HG03139 (cell line): ENCODE data around the gene ACKR2.
A peak's percentile ranks its signal among the peaks of the same experiment; 100 is the strongest.
"Not testable (repeated sequence)": the region's sequence is repeated elsewhere in the genome, so short reads cannot be mapped to it uniquely, and the experiment has no call there.

Source experiments
- ATAC-seq: cut with Tn5 transposase; IDR thresholded peaks from one replicate; pipeline ENCODE4 v1.9.1; 2021; ENCODE audit not compliant: unreplicated experiment

ACKR2 gene

GRCh38 chr3:42855219-42855546, 45.9 kb downstream of the ACKR2 start:
- no peak for ATAC-seq

DNA sequence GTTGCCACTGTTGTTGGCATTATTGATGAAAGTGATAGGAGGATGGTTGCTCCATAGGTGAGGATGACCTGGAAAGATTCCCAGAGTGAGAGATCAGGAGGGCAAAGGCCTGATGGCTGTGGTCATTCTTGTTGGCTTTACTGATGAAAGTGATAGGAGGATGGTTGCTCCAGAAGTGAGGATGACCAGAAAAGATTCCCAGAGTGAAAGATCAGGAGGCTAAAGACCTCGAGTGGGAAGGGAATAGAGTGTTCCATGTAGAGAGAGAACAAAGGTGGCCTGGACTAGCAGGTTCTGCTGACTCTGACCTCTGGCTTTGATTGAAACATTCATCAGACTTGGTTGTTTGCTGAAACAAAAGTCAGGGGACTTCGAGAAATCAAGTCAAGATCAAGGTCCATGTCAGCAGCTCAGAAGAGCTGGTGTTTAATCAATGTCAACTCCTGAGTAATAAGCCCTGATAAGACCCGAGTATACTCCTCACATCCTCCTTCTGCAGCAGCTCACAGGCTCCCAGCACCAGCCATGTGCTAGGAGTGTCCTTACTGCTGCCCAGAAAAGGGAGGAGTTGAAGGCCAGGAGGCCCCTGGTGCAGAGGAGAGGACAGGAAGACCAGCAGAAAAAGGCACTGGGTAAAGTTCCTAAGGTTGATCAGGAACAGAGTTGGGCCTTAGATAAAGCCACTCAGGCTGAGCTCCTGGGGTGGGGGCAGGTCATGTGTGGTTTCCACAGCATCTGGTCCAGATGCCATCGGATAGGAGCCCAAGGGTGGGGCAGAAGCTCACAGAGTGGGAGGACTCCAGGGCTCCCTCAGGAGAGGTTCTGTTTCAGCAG, 46.5 kb downstream of the ACKR2 start:
- ATAC-seq, result no peak

DNA sequence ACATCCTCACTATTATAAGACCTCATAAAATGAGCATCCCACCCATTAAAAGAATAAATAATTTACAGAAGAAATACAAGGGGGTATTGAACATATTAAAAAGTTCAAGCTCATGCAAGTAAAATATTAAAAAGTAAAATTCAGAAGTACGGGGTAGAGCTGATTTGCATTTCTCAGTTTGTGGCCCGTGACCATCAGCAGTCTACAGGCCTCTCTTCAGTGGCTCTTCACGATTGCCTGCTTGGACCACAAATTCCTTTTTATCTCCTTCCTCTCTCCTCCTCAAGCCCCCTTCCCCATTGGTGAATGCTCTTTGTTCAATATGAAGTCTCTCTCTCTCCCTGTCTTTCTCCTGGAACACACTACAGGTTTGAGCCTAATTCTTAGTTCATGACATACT, 47.3 kb downstream of the ACKR2 start:
- no peak for ATAC-seq

DNA sequence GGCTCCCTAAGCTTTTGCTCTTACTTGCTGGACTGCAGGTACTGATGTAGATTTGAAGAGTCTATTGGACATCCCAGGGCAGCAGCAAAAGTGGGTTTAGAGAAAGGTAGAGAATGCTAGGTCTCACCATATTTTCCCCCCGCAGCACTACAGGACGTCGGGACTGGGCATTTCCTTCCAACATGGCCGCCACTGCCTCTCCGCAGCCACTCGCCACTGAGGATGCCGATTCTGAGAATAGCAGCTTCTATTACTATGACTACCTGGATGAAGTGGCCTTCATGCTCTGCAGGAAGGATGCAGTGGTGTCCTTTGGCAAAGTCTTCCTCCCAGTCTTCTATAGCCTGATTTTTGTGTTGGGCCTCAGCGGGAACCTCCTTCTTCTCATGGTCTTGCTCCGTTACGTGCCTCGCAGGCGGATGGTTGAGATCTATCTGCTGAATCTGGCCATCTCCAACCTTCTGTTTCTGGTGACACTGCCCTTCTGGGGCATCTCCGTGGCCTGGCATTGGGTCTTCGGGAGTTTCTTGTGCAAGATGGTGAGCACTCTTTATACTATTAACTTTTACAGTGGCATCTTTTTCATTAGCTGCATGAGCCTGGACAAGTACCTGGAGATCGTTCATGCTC, 55.2 kb downstream of the ACKR2 start:
- ATAC-seq, result no peak

DNA sequence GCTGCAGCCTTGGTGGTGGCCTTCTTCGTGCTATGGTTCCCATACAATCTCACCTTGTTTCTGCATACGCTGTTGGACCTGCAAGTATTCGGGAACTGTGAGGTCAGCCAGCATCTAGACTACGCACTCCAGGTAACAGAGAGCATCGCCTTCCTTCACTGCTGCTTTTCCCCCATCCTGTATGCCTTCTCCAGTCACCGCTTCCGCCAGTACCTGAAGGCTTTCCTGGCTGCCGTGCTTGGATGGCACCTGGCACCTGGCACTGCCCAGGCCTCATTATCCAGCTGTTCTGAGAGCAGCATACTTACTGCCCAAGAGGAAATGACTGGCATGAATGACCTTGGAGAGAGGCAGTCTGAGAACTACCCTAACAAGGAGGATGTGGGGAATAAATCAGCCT, 56.0 kb downstream of the ACKR2 start:
- no peak for ATAC-seq

- no peak for ATAC-seq
Measured at GRCh38 chr3:42867138-42867537, 57.9 kb downstream of the ACKR2 start.

DNA sequence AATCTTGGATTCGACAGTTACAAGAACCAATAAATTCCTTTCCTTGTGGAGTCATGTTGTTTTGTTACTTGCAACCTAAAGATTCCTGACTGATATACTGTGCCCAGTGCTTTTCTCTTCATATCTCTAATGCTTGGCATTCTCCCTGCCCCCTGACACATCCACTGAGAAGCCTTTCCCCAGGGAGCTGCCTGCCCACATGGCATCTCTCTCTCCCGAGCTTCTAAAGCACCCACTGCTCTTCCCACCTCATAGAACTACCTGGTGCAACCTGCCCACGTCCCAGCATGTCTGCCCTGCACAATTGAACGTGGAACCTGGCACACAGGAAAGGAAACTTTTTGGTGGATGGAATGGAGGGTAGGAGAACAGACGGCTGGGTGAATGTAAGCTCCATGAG, 59.6 kb downstream of the ACKR2 start:
- ATAC-seq, result no peak

- ATAC-seq, result no peak
Measured at GRCh38 chr3:42871592-42872196, 62.4 kb downstream of the ACKR2 start.

DNA sequence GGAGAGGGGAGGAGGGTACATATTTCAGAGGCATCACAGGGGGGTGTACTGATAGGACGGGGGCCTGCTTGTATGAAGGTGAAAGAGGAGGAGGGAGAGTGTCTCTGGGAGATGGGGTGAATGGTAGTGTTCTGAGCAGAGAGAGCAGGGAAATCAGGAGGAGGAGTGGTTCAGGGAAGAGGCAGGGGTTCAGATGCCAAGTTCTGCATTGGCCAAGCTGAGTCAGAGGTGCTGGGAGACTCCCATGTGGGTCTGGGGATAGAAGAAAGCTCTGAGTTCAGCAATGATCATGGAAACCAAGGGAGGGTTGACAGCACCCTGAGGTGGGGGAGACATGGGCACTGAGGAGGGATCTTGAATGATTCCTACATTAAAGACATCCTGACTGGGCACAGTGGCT, 63.5 kb downstream of the ACKR2 start:
- ATAC-seq, result no peak

DNA sequence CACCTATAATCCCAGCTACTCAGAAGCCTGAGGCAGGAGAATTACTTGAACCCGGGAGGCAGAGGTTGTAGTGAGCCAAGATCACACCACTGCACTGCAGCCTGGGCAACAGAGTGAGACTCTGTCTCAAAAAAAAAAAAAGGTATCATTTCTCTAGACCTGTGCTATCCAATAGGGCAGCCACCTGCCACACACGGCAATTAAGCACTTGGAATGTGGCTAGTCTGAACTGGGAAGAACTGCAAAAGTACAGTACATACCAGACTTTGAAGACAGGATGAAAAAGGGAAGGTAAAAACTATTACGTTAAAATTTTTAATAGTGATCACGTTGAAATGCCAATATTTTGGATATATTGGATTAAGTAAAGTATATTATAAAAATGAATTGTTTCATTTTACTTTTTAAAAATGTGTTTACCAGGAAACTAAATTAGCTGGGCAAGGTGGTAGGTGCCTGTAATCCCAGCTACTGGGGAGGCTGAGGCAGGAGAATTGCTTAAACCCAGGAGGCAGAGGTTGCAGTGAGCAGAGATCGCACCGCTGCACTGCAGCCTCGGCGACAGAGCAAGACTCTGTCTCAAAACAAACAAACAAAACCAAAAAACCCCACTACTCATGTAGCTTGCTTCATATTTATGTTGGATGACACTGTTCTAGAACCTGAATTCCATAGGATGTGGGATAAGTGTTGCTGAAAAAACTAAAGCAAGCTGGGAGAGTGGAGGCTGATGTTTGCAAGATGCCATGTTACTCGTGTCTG, 64.2 kb downstream of the ACKR2 start:
- no peak for ATAC-seq

GRCh38 chr3:42874749-42875148, 65.5 kb downstream of the ACKR2 start:
- no peak for ATAC-seq

DNA sequence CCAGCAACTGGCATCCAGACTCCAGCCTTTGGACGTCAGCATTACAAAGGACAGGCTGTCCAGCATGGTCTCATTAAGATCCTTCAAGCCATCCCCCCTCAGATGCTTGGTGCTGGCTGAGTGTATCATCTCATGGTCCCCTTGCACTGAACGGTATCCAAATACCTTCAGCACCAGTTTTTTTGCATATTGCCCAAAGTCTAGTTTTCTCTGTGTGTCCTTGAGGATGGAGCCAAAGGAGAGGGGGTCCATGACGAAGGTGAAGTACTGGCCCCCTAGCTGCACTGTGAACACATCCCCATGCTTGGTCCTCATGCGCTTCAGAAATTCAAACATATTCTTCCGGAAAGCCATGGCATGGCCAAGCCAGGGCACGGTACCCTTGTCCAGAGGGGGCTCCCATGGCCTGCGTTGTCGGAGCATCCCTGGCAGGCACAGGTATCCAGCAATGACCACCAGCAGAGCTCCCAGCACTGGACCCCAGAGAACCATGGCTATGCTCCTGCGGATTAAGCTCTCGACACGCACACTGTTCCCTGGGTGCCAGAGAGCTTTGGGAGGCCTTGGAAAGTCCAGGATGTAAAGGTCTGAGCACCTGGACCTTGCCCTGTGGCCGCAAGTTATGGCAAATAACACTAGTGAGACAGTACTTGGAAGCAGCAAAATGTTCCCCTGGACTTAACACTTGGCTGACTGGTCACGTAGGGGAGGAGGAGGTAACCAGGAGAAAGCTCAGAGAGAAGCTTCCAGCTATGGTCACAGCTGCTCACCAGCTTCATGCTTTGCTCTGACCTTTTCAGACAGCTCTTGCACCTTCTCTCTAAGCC, 66.3 kb downstream of the ACKR2 start, which contains the start of gene CYP8B1:
Gene CYP8B1 (minus strand): TSS at position 555 of the 827 bp plus-strand sequence. CDS start 63 bp downstream, at position 492.
- ATAC-seq, result no peak

DNA sequence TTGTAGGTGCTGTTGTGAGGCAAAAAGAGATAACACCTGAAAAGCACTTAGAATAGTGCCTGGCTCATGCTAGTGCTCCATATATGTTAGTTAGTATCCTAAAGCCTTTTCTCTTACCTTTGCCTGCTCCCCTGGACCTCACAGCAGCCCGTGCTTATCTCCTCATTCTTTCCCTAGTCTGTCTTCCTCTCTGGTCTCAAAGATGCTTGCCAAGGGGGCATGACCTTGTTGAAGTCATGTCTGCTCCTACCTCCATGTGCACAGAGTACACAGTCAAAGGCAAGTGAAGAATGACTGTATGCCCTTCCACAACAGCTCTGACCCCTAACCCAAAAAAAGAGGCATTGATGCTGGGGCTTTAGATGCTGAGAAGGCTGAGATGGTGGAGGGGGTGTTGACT, 67.2 kb downstream of the ACKR2 start:
- no peak for ATAC-seq

- no peak for ATAC-seq
Measured at GRCh38 chr3:42876940-42877720, 67.9 kb downstream of the ACKR2 start.

DNA sequence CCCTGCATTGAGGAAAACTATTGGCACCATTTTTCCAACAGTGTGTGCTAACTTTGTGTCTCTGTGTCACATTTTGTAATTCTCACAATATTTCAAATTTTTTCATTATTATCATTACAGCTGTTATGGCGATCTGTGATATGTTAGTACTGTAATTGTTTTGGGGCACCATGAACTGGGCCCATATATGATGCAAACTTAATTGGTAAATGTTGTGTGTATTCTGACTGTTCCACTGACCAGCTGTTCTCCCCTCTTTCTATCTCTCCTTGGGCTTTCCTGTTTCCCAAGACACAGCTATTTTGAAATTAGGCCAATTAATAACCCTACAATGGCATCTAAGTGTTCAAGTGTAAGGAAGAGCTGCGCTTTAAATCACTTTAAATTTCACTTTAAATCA, 68.6 kb downstream of the ACKR2 start:
- ATAC-seq, result no peak

DNA sequence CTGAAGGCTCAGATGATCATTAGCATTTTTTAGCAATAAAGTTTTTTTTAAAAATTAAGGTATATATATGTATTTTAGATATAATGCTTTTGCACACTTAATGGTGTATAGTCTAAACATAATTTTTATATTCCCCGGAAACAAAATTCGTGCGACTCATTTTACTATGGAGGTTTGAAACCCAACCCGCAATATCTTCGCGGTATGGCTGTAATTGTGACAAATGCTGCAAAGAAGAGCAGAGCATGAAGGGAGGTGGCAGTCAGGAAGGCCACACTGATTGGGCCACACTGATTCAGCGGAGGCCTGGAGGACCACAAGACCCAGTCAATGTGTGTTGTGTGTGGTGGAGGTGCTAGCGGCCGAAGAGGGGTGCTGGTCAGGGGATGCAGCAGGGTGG, 70.9 kb downstream of the ACKR2 start:
- ATAC-seq, result no peak

- peak; percentile 96 for ATAC-seq
Measured at GRCh38 chr3:42880601-42881451, 71.6 kb downstream of the ACKR2 start.

- ATAC-seq, result not testable (repeated sequence)
Measured at GRCh38 chr3:42883251-42883930, 74.1 kb downstream of the ACKR2 start.
